HG03469 (cell line): ENCODE data around the gene RPS6KC1.
"Not testable (repeated sequence)": the region's sequence is repeated elsewhere in the genome, so short reads cannot be mapped to it uniquely, and the experiment has no call there.

ENCODE experiments used
- ATAC-seq: cut with Tn5 transposase; IDR thresholded peaks from one replicate; pipeline ENCODE4 v1.9.1; 2021; ENCODE audit warnings: mild to moderate bottlenecking, moderate library complexity, moderate number of reproducible peaks; ENCODE audit not compliant: unreplicated experiment

The RPS6KC1 gene

DNA sequence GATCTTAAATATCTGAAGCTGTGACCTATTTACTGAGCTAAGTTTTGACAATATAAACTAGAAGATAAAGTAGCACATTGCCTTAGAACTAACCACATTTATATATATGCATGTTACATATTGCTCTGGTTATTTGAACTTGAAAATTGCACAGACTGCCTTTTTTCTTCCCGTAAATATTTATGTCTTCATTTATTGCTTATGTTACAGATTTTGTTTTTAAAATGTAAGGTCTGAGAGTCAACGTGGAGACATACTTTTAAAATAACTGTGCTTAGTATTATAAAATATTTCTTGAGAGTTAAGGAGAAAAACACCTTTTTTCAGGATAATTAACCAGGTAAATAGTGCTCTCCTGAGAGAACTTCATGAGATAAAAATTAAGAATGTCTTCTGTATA lies 3.1 kb downstream of the RPS6KC1 start:
- ATAC-seq = no peak

DNA sequence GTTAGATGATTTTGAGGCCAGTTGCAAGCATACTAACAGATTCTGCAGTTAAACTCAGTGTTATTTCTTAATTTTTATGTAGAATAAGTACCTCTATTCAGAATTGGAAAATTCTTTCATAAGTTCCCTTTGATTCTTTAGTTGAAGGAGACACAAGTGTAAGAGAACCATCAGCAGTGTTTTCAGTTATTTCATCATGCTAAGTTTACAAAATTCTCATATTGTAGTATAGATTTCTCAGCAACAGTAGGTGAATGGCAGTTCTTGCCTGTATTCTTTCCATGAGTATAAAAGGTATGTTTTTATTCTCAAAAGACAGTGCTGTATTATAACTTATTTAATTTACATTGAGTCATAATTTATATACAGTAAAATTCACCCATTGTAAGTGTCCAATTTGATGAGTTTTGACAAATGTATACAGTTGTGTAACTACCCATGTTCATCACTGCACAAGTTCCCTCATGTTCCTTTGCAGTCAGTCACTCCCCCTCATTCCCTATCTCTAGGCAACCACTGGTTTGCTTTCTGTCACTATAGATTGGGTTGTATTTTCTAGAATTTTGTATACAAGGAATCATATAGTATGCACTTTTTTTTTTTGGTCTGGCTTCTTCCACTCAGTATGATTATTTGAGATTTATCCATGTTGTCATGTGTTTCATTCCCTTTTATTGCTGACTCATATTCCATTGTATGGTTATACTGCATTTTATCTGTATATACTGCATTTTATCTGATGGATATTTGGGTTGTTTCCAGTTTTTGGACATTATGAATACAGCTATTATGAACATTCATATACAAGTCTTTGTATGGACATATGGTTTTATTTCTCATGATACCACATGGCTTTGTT lies 3.9 kb downstream of the RPS6KC1 start:
- no peak for ATAC-seq

DNA sequence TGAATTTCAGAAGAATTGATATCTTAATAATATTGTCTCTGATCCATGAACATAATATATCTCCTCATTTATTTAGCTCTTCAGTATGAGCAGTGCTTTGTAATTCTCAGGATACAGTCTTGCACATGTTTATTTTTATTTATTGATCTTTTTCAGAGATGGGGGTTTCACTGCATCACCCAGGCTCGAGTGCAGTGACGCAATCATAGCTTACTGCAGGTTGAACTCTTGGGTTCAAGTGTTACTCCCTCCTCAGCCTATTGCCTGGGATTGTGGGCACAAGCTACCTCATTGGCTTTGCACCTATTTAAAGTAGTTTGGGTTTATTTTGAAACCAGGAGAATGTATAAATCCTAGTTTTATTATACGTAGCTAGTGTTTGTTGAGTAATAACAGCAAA lies 4.7 kb downstream of the RPS6KC1 start:
- no peak for ATAC-seq

DNA sequence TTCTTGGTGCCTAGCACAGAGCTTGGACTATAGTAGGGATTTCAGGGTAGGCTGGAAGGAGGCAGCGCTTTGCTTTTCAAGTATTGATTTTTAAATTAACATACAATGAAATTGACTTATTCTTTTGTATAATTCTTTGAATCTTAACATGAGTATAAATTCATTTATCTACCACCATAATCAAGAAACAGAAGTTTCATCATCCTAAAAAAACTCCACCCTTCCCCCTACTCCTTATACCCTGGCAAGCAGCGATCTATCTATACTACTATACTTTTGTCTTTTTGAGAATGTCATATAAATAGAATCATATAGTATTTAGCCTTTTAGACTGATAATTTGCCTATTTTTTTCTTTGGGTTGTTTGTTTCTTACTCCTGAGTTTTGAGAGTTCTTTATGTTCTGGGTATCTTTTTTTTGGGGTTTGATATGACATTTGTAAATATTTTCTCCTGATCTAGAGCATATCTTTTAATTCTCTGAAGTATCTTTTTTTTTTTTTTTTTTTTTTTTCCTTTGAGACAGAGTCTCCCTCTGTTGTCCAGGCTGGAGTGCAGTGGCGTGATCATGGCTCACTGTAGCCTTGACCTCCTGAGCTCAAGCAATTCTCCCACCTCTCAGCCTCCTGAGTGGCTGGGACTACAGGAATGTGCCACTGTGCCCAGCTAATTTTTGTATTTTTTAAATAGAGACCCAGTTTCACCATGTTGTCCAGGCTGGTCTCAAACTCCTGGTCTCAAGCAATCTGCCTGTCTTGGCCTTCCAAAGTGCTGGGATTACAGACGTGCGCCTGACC lies 6.4 kb downstream of the RPS6KC1 start:
- ATAC-seq = no peak

DNA sequence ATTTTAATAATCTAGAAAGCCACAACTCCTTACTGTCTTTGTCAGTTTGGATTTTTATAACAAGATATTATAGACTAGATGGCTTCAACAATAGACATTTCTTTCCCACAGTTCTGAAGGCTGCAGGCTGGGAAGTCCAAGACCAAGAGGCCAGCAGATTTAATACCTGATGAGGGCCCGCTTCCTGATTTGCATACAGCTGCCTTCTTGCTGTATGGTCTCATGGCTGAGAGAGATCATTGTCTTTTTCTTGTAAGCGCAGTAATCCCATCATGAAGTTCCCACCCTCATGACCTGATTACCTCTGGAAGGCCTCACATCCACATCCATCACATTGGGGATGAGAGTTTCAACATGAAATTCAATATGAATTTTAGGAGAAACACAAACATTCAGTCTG lies 9.8 kb downstream of the RPS6KC1 start:
- ATAC-seq = no peak

DNA sequence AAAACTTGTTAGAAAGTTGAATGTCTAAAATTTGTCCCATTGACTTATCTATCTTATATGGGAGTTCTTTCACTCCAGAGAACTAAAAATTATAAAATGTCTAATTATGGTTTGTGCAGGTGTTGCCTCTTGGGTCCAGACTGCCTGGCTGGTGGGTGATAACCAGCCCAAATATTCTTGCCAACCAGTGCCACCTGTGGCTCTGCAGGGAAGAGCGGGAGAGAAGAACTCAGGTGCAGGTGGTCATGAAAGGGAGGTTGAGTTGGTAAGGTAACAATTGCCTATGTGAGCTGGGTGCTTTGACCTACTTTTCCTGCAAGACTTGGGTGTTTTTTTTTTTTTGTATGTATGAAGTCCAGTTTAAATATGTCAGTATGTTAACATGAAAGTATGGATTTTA lies 10.2 kb downstream of the RPS6KC1 start:
- no peak for ATAC-seq

DNA sequence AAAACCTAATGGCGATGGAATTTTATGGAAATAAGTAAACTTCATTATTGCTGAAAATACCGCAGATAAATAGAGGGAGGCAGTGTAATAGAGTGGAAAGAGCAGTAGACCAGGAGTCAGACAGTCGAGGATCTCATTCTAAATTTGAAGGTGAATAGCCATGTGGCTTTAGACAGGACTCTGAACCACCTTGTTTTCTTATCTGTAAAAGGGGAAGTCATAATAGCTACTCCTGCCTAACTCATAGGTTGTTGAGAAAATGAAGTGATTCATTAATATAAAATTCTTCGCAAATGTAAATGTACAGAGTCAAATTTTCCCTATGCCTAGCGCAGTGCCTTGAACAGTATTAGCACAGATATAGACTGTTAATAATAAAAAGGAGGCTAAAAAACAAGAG lies 14.8 kb downstream of the RPS6KC1 start:
- ATAC-seq = no peak

DNA sequence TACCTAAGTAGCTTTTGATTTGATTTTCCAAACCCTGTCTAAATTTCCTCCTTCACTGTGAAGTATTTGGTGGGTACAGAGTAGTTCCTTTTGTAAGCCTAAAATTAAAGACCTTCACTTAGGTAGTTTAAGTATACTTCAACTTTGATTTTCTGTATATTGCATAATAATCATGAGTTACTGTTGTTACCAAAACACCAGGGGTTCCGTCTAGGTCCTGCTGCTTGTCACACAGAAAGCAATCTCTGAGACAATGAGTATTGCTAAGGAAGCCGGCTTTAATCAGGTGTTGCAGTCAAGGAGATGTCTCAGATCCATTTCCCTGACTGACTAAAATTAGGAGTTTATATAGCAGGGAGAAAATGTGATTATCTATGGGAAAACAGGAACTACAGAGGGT lies 15.3 kb downstream of the RPS6KC1 start:
- no peak for ATAC-seq

DNA sequence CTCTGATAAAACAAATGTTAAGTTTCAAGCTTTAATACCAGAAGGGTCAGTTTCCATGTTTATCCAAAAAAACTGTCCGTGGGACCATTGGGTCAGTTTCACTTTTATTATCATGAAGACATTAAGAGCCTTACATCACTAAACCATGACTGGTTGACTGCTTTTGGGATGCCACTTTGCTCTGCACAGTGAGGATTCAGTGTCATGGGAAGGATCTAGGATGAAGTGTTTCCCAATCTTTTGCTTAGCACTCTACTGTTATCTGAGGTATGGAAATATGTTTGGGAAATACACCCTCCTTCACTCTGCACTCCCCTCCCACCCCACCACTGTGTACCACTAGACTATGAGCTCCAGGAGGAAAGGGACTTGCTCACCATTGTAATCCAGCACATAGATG lies 16.3 kb downstream of the RPS6KC1 start:
- ATAC-seq = no peak

DNA sequence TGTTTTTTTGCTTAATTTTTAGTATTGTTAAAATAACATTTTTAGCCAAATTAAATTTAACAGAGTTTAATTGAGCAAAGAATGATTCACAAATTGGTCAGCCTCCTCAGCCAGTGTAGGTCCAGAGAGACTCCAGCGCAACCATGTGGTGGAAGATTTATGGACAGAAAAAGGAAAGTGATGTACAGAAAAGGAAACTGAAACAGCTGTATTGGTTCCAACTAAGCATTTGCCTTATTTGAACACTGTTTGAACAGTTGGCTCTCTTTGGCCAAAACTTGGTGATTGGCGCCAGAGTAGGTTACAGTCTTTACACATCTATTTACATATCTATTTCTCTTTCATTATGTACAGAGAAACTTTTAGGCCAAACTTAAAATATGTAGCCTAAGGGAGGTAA lies 19.4 kb downstream of the RPS6KC1 start:
- ATAC-seq = peak; percentile 89

DNA sequence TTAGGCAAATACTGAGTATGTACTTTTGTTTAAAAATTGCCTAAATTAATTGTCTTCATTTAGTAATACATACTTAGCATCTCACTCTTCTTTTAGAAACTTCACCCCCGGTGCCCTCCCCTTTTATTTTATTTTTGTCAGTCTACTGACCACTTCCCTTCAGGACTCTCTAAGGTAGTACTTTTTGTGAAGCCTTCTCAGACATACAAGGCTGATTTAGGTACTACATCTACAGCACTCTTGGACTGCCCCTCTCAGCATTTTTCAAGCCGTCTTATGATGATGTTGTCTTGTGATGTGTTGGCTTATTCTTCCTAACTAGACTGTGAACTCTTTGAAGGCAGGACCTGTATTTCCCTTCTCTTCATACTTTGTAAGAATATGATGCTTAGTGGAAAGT lies 24.7 kb downstream of the RPS6KC1 start:
- peak; percentile 53 for ATAC-seq

DNA sequence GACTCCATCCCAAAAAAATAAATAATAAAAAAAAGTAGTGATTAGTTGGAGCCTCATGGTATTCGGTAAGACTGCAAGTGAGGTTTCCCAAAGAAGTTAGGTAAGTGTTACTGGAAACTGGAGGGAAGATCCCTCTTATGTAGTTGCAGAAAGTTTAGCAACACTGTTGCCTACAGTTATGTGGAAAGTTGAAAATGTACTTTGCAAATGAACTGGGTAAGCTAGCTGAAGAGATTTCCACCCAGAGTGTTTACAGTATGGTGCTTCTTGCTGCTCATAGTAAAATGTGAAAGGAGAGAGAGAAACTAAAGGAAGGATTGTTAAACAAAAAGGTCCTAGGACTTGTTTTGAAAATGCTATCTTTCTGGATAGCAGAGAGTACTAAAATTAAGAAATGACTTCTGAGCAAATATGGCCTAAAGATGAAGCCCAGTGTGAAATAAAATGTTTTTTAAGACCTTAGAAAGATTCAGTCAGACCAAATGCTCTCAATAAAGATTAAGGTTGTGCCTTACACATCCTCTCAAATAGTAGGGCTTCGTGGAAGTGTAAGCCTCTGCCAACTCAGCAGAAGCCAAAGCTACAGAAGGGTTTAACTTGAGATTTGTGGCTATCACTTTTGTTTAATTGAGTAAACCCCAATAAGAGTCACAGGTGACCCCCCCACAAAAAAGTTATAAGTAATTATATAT lies 31.5 kb downstream of the RPS6KC1 start:
- ATAC-seq = no peak

DNA sequence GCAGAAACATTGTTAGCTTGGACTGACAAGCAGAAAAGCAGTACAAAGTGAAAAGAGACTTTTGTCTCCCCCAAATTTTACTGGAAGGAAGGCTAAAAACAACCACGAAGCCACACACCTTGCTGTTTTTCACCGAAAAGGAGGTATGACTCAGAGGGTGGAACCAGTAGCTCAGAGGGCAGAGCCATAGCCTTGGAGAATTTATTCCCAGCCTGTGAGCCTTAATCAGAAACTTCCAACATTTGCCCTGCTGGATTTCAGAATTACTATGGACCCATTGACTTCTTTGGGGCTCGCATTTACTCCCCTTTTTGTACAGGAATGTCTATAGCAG lies 32.0 kb downstream of the RPS6KC1 start:
- no peak for ATAC-seq

DNA sequence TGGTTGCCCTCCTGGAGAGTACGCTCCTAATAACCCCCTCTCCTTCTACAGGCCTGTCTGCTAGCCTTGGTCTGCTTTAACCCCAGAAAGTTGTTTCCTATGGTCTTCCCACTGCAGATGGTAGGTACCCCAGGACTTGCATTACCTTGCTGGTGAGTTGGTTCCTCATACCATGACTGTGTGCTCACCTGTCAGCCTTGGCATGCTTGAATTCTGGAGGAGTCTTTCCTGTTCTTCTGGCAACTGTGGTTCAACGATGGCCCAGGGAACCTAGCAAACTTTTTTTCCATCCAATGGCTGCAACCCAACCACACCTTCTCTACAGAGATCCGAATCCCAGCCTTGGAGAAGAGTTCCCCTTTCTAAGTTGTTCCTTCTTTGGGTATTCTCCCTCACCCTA lies 36.9 kb downstream of the RPS6KC1 start:
- no peak for ATAC-seq

DNA sequence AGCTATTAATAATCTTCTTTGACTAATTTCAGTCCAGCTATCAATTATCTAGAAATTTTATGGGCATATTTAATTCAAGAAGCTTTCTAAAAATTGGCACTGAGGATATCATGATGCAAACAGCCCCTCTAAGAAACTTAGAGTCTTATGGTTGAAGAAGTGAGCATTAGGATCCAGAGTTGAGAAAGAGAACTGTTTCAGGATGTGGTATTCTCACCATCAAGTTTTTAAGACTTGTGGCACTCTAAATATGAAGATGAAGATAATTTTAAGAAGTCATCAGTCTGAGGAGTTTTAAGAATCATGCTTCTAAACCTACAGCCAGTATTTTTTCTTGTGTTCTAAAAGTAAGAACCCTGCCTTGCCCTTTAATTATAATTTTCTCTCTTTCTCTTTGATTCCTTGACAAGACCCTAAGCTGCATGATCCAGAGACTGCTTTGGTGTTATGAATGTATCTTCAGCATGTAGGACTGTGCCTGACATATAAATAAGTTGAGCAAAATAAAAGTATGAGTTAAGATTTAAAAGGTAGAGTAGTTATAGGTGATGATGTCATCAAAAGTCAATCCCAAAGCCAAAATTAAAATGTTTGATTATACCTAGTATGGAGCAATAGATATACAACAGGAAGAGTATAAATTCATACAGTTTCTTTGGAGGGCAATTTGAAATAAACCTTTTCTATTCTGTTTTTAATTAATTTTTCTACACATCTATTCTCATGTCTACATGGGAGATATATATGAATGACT lies 39.1 kb downstream of the RPS6KC1 start:
- ATAC-seq = no peak

DNA sequence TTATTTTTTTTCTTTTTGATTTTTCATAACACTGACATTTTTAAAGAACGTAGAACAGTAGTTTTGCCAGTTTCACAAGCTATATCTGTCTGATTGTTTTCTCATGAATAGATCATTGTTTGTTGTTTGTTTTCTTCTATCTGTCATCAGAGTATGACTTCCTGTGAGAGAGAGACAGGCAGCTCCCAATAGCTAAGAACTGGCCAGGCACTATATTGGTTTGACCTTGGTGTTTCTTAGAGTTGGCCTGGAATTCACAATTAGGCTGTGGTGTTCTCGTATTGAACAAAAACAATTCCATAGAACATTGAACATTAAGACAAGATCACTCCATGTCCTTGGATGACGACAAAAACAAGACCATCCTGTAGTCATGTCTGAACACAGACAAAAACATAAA lies 43.4 kb downstream of the RPS6KC1 start:
- no peak for ATAC-seq

DNA sequence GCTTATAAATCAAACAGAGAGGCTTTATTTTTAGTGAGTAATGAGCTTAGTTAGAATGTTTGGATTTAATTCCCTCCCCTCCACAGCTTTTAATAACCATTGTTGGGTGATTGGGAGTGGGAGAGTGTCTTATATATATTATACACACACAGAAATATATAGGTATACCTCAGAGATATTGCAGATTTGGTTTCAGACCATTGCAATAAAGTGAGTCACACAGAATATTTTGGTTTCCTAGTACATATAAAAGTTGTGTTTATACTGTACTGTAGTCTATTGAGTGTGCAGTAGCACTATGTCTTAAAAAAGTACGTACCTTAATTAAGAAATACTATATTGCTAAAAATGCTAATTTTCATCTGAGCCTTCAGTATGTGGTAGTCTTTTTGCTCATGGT lies 44.4 kb downstream of the RPS6KC1 start:
- ATAC-seq = no peak

DNA sequence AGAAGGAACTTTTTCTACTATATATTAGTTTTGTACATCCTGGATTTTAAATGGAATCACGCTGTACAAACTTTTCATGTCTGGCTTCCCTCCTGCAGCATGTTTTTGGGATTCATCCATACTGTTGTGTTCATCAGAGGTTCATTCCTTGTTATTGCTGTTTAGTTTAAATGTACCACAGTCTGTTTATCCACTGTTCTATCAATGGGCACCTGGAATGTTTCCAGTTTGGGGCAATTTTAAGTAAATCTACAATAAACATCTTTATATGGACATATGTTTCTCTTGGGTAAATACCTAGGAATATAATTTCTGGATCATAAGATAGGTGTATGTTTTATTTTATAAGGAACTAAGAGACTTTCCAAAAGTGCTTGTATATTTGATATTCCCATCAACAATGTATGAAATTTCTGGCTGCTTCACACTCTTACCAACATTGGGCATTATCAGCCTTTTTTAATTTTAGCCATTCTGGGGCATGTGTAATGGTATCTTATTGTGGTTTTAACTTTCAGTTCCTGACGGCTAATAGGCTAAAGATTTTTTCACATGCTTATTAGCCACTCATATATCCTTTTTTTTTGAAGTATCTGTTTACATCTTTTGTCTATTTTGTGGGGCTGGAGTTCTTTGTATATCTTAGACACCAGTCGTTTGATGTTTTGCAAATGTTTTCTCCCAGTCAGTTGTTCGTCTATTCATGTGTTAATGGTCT lies 48.8 kb downstream of the RPS6KC1 start:
- ATAC-seq = no peak

DNA sequence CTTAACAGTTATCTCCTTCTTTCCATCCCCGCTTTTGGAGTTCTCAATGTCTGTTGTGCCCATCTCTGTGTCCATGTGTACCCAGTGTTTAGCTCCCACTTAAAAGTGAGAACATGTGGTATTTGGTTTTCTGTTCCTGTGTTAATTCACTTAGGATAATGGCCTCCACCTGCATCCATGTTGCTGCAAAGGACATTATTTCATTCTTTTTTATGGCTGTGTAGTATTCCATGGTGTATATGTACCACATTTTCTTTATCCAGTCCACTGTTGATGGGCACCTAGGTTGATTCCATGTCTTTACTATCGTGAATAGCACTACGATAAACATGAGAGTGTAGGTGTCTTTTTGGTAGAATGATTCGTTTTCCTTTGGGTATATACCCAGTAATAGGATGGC lies 49.5 kb downstream of the RPS6KC1 start:
- ATAC-seq = not testable (repeated sequence)
